NB4 (cell line): Measurements from ENCODE around the gene RNF150.

ENCODE experiments used
- MYC ChIP-seq: IDR thresholded peaks from 2 replicates; pipeline ENCODE4 v1.6.1; 2011; ENCODE audit warnings: low read depth, low read length
- POLR2A ChIP-seq: IDR thresholded peaks from 2 replicates; pipeline ENCODE4 v1.6.1; 2011; ENCODE audit warnings: mild to moderate bottlenecking; ENCODE audit not compliant: insufficient read length; ENCODE audit errors: extremely low read depth
- TF ChIP-seq, protein P1 (sequence below): IDR thresholded peaks from one replicate; pipeline ENCODE4 v1.5.1; 2012; ENCODE audit warnings: low read depth, low read length

DNA sequence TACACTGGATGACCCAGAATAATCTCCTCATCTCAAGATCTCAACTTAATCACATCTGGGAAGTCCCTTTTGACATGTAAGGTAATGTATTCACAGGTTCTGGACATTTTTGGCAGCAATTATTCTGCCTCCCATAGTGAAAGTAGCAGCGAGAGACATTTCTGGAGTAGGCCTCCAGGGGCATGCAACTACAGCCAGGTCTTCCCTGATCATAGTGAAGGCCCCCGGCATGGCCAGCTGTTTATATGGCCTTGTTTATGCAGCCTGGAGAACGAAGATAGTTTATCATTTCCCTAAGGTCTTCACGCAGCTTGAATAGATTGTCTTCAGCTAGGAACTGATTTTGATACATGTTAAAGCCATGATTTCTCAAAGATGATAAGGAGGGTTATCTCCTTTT lies 139.9 kb downstream of the RNF150 start:
- TF ChIP-seq, protein P1, sequence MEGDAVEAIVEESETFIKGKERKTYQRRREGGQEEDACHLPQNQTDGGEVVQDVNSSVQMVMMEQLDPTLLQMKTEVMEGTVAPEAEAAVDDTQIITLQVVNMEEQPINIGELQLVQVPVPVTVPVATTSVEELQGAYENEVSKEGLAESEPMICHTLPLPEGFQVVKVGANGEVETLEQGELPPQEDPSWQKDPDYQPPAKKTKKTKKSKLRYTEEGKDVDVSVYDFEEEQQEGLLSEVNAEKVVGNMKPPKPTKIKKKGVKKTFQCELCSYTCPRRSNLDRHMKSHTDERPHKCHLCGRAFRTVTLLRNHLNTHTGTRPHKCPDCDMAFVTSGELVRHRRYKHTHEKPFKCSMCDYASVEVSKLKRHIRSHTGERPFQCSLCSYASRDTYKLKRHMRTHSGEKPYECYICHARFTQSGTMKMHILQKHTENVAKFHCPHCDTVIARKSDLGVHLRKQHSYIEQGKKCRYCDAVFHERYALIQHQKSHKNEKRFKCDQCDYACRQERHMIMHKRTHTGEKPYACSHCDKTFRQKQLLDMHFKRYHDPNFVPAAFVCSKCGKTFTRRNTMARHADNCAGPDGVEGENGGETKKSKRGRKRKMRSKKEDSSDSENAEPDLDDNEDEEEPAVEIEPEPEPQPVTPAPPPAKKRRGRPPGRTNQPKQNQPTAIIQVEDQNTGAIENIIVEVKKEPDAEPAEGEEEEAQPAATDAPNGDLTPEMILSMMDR, result no peak
- TF ChIP-seq MYC, result no peak
- TF ChIP-seq POLR2A, result no peak
